CD14-positive monocyte (primary cell): Measurements from ENCODE around the gene KIF1B. TPM values are rescaled to one million over a fixed set of nuclear protein-coding genes. Genes with fewer than 3 reads are reported as not detected.

Experiments used
- DNase-seq, 3 donors: peaks; one replicate each; pipeline ENCODE4 v3.0.0-alpha.2; 2011 to 2022
- H2AFZ ChIP-seq: 2 replicates; pipeline ENCODE4 v1.6.0; 2012; ENCODE audit warnings: mild to moderate bottlenecking, low read depth, low read length, inconsistent platforms; ENCODE audit not compliant: insufficient read depth, poor library complexity, severe bottlenecking
- H3K27ac ChIP-seq, 2 donors: 1 replicate in 1 of 2; 2 replicates in 1 of 2; pipeline ENCODE4 v1.5.1; 2012 to 2013; ENCODE audit warnings: low read length in 2 of 2, control low read depth in 1 of 2, inconsistent platforms in 1 of 2, low read depth in 1 of 2, mild to moderate bottlenecking in 1 of 2
- H3K27me3 ChIP-seq, 2 donors: one replicate each; pipeline versions ENCODE4 v1.6.0 to v1.6.1; 2011 to 2013; ENCODE audit warnings: low read length in 2 of 2; ENCODE audit not compliant: control insufficient read depth in 2 of 2, insufficient read depth in 2 of 2
- H3K36me3 ChIP-seq, 2 donors: replicated peaks in 1 of 2; 1 replicate in 1 of 2; 2 replicates in 1 of 2; pipeline versions ENCODE4 v1.5.1 to v1.6.1; 2012 to 2013; ENCODE audit warnings: low read length in 2 of 2, control low read depth in 1 of 2, inconsistent platforms in 1 of 2, mild to moderate bottlenecking in 1 of 2; ENCODE audit not compliant: insufficient read depth in 2 of 2, control insufficient read depth in 1 of 2
- H3K4me1 ChIP-seq, 2 donors: 1 replicate in 1 of 2; 2 replicates in 1 of 2; pipeline versions ENCODE4 v1.5.1 to v1.6.1; 2012 to 2013; ENCODE audit warnings: low read length in 2 of 2, control low read depth in 1 of 2, inconsistent platforms in 1 of 2, mild to moderate bottlenecking in 1 of 2, moderate library complexity in 1 of 2; ENCODE audit not compliant: insufficient read depth in 2 of 2, control insufficient read depth in 1 of 2
- H3K4me2 ChIP-seq: replicated peaks from 2 replicates; pipeline ENCODE3; 2012; ENCODE audit warnings: low read length, moderate library complexity, mild to moderate bottlenecking; ENCODE audit not compliant: poor library complexity, severe bottlenecking; ENCODE audit errors: extremely low read depth
- H3K4me3 ChIP-seq, 3 experiments: fragments of 200-600 bp in 1 of 3; sonication (generic) in 1 of 3; replicated peaks in 1 of 3; 1 replicate in 2 of 3; 2 replicates in 1 of 3; pipeline ENCODE4 v1.5.1; 2011 to 2013; ENCODE audit warnings: low read length in 3 of 3, mild to moderate bottlenecking in 3 of 3, control low read depth in 2 of 3, low read depth in 2 of 3, inconsistent platforms in 1 of 3, moderate library complexity in 1 of 3
- H3K79me2 ChIP-seq: 2 replicates; pipeline ENCODE4 v1.6.0; 2012; ENCODE audit warnings: mild to moderate bottlenecking, control low read depth, inconsistent platforms, low read length, moderate library complexity; ENCODE audit not compliant: insufficient read depth
- H3K9ac ChIP-seq: 2 replicates; pipeline ENCODE4 v1.6.0; 2017; ENCODE audit warnings: low read length, mild to moderate bottlenecking; ENCODE audit not compliant: insufficient read depth, poor library complexity, severe bottlenecking
- H3K9me3 ChIP-seq, 2 donors: replicated peaks in 1 of 2; 1 replicate in 1 of 2; 2 replicates in 1 of 2; pipeline versions ENCODE4 v1.5.1 to v1.6.1; 2012 to 2013; ENCODE audit warnings: low read length in 2 of 2, control low read depth in 1 of 2; ENCODE audit not compliant: control insufficient read depth in 1 of 2, insufficient read depth in 1 of 2
- H4K20me1 ChIP-seq: 2 replicates; pipeline ENCODE4 v1.6.0; 2012; ENCODE audit warnings: mild to moderate bottlenecking, low read length, control low read depth, moderate library complexity; ENCODE audit not compliant: insufficient read depth
- H3K27ac Mint-ChIP-seq, 7 donors: one replicate each; pipeline ENCODE4 v1.8.0; 2020; ENCODE audit warnings: mild to moderate bottlenecking in 7 of 7, mixed read lengths in 7 of 7, moderate library complexity in 6 of 7, inconsistent platforms in 2 of 7
- H3K27me3 Mint-ChIP-seq, 3 donors: one replicate each; pipeline ENCODE4 v1.8.0; 2021 to 2022; ENCODE audit warnings: low read depth in 3 of 3, mild to moderate bottlenecking in 3 of 3, mixed read lengths in 3 of 3, moderate library complexity in 3 of 3, inconsistent platforms in 1 of 3
- H3K36me3 Mint-ChIP-seq, 2 donors: one replicate each; pipeline ENCODE4 v1.8.0; 2020; ENCODE audit warnings: mixed read lengths in 2 of 2, inconsistent platforms in 1 of 2, mild to moderate bottlenecking in 1 of 2
- H3K4me1 Mint-ChIP-seq: one replicate; pipeline ENCODE4 v1.8.0; 2020; ENCODE audit warnings: mild to moderate bottlenecking, mixed read lengths
- H3K4me3 Mint-ChIP-seq, 2 donors: one replicate each; pipeline ENCODE4 v1.8.0; 2020; ENCODE audit warnings: mild to moderate bottlenecking in 2 of 2, mixed read lengths in 2 of 2, moderate library complexity in 1 of 2
- H3K9me3 Mint-ChIP-seq, 7 donors: one replicate each; pipeline ENCODE4 v1.8.0; 2020 to 2022; ENCODE audit warnings: mixed read lengths in 7 of 7, mild to moderate bottlenecking in 6 of 7, moderate library complexity in 6 of 7, inconsistent platforms in 2 of 7
- CTCF ChIP-seq: fragments of 200-600 bp; IDR thresholded peaks from one replicate; pipeline ENCODE4 v1.8.0; 2022; ENCODE audit warnings: antibody characterized with exemption, mild to moderate bottlenecking
- WGBS: methylation state at CpG from one replicate; pipeline ENCODE4 v1.1.5; 2013; ENCODE audit warnings: missing lambda C conversion rate; ENCODE audit not compliant: insufficient coverage; 5-methylcytosine and 5-hydroxymethylcytosine counted together
- intact Hi-C, 2 donors: fragments of 100-400 bp; cut with micrococcal nuclease; formaldehyde crosslinking; loops; one replicate each; pipeline versions ENCODE4 v1.15.0 to v1.15.1; 2023
- polyA plus RNA-seq, 3 donors: library from polyadenylated mRNA; depleted of rRNA in 1 of 3; unstranded in 2 of 3; stranded (reverse) in 1 of 3; fragments of 300-500 nt in 2 of 3; fragments of >200 nt in 1 of 3; fragmentation: Illumina TruSeq in 2 of 3; gene quantifications; 1 replicate in 2 of 3; 2 replicates in 1 of 3; pipeline ENCODE4 v1.2.3, GENCODE V29; 2012 to 2021

KIF1B gene
- polyA plus RNA-seq, 3 donors, result 3.0 to 7.0 (median 3.3) TPM

DNA sequence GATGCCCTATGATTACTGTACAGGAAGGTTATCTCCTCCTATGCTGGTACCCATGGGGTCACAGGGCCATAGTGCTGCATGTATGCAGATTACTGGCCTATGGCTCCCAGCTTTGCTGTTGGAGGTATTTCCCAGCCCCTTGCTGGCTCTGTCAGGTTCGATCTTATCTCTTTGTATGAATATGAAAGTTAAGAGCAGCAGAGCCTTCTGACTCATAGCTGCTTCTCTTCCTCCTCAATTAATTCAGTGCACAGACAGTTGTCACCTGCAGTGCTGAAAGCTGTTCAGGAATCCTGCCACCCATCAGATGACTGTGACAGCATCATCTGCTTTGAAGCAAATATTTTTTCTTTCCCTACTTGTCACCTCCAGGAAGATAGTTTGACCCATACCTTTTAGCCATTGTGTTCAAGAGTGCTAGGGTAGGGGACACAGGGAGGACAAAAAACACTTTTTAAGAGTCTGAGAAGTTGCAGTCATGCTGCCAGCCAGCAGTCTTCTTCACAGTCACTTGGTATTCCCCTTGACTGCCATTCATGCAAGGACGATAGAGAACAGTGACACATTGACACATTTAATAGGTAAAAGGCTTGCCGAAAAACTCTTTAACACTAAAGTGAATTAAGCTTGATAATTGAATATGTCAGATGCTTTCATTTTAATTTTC lies 73.1 kb downstream of the KIF1B start:
- Mint-ChIP-seq H3K9me3 (no peaks in the 10 kb centered on the region), H3K27ac (no peak overlapping the region), H3K4me1 (no peaks in the 10 kb centered on the region), H3K36me3 (peaks cover 58 to 81% of the 10 kb centered on the region in 2 donors), H3K4me3 (no peak overlapping the region), H3K27me3 (no peaks in the 10 kb centered on the region)
- Histone ChIP-seq H2AFZ (no peak overlapping the region), H3K79me2 (no peaks in the 10 kb centered on the region), H3K4me2 (no peak overlapping the region), H3K9me3 (no peaks in the 10 kb centered on the region), H3K27me3 (no peaks in the 10 kb centered on the region), H3K9ac (no peak overlapping the region), H3K27ac (no peak overlapping the region), H3K4me3 (no peak overlapping the region), H4K20me1 (no peaks in the 10 kb centered on the region), H3K36me3 (peaks cover 54 to 100% of the 10 kb centered on the region in 2 donors), H3K4me1 (no peaks in the 10 kb centered on the region)
- TF ChIP-seq CTCF, result no peak
- DNase-seq, result no peak
- intact Hi-C loops, result no loop called here
- WGBS, result no CpG with 5 or more reads among the region's 3 CpGs

- no peaks in the 10 kb centered on the region for H3K4me1 Mint-ChIP-seq
- intact Hi-C loops, result no loop called here
- Histone ChIP-seq H3K79me2 (no peaks in the 10 kb centered on the region), H2AFZ (no peak overlapping the region), H4K20me1 (no peaks in the 10 kb centered on the region), H3K9ac (no peak overlapping the region), H3K36me3 (peaks cover 39 to 98% of the 10 kb centered on the region in 2 donors), H3K27ac (no peak overlapping the region), H3K4me1 (no peaks in the 10 kb centered on the region), H3K9me3 (no peaks in the 10 kb centered on the region), H3K4me3 (no peak overlapping the region), H3K4me2 (no peak overlapping the region), H3K27me3 (no peaks in the 10 kb centered on the region)
- no peak for TF ChIP-seq CTCF
- H3K27me3 Mint-ChIP-seq, result no peaks in the 10 kb centered on the region
- H3K27ac Mint-ChIP-seq, result no peak overlapping the region
- H3K4me3 Mint-ChIP-seq, result no peak overlapping the region
- 93% methylated on average over 3 of the region's 3 CpGs for WGBS
- H3K36me3 Mint-ChIP-seq, result peaks cover 61 to 82% of the 10 kb centered on the region in 2 donors
- DNase-seq, result no peak
- H3K9me3 Mint-ChIP-seq, result no peaks in the 10 kb centered on the region
Measured at GRCh38 chr1:10286244-10286643, 75.9 kb downstream of the KIF1B start.
